Raji (cell line): Measurements from ENCODE around the gene PPP6R3.

ENCODE experiments used
- POLR2A ChIP-seq: IDR thresholded peaks from 2 replicates; pipeline ENCODE4 v1.6.1; 2011; ENCODE audit warnings: low read depth, low read length, control low read depth; ENCODE audit not compliant: insufficient read depth

PPP6R3 gene

GRCh38 chr11:68664141-68664540, 203.6 kb downstream of the PPP6R3 start:
- TF ChIP-seq POLR2A = no peak

- TF ChIP-seq POLR2A = no peak
These were observed 204.4 kb downstream of the PPP6R3 start for GRCh38 chr11:68664906-68665305.
